Activated gamma-delta T cell treated with anti-CD3 and anti-CD28 coated beads, Interleukin-2, amount 50 U/mL, for 16 hours (primary cell): ENCODE measurements around the gene UPK1B.

Source experiments
- DNase-seq: peaks from one replicate; pipeline ENCODE4 v3.0.0-alpha.2; 2020; ENCODE audit warnings: low read depth

The UPK1B gene

GRCh38 chr3:119176778-119177177 lies 3.4 kb downstream of the UPK1B start:
- DNase-seq: no peak

GRCh38 chr3:119177321-119177720 lies 3.9 kb downstream of the UPK1B start:
- no peak for DNase-seq

DNA sequence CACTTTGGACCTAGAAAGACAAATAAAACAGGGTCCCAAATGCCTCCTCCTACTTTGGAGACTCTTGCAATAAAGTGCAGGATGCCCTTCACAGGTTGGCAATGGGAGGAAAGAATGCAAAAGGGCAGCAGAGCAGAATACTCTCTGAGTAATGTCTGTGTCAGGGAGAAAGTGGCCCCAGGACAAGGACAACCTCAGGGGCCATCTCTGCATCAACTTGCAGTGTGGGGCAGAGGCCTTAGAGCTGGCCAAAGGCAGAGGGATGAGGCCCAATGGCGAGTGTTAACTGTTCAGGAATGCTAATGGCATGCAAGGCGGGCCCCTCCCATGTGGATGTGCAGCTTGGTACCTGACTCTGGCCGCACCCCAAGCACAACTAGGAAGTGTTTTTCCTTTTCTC lies 8.4 kb downstream of the UPK1B start:
- no peak for DNase-seq

GRCh38 chr3:119184111-119184510 lies 10.7 kb downstream of the UPK1B start:
- DNase-seq: no peak

DNA sequence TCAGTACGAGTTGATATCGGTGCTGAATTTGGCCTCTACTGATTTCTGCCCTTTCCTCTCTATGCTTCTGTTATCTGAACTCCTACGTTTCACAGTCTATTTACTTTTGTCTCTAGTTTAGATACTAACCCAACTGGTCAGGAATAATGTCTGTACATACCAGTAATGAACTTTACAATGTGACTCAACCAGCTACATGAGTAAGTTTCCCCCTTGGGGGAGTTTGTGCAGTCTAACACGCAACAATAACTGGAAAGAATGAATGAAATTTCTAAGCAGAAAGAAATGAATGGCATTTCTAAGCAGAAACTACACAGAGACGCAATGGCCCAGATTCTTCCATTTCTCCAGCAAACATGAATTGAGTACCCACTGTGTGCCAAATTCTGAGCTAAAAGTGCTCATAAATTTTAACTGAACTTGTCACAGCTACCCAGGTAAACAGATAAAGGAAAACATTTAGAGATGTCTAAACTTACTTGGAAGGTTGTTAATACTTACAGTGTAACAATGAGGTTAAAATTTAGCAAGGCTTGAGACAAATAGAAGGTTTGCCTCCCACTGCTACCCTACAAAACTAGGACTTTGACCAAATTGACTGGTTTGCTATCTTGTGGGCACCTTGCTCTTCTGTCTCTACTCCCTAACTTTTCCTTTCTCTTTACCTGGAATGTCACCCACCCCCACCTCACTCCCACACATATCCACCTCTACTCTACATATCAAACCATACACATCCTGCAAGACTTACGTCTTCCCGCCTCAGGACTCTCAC lies 11.6 kb downstream of the UPK1B start:
- no peak for DNase-seq

- no peak for DNase-seq
These were observed 13.9 kb downstream of the UPK1B start for GRCh38 chr3:119187266-119187665.

DNA sequence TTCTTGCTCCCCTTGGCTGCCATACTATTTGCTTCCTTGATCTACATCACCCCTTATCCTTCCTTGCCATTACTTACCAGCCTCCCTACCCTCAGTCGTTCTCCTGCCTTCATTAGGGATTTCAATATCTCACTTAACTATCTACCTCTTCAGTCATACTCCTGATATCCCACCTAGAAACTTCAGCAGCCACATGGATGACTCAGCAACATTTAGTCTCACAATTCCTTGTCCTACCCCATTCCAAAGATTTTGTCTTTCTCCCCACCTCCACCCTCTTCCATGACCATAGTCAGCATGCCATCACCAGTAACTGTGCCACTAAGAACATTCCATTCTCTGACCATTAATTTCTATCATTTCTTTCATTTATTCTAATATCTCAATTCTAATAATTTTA lies 18.4 kb downstream of the UPK1B start:
- no peak for DNase-seq

GRCh38 chr3:119194237-119195150 lies 21.1 kb downstream of the UPK1B start:
- DNase-seq: no peak

GRCh38 chr3:119195151-119195476 lies 21.7 kb downstream of the UPK1B start:
- no peak for DNase-seq

DNA sequence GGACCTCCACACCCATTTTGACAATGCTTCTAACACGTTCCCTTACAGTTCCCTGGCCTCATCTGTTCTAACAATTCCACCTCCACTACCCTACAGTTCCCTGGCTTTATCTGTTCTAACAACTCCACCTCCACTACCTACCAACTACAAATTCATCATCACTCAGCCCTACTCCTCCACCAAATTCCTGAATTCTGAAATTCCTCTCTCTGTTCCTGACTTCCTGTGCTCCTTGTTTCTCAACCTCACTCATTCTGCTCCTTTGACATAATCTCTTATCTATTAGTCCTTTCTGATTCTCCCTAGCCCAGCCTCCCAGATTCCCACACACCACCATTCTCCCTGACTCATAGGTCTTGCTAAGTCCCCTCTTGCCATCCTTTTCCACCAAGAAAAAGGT lies 22.5 kb downstream of the UPK1B start:
- no peak for DNase-seq

GRCh38 chr3:119205209-119205608 lies 31.8 kb downstream of the UPK1B start:
- no peak for DNase-seq

- DNase-seq: no peak
These were observed 32.3 kb downstream of the UPK1B start for GRCh38 chr3:119205685-119206084.

DNA sequence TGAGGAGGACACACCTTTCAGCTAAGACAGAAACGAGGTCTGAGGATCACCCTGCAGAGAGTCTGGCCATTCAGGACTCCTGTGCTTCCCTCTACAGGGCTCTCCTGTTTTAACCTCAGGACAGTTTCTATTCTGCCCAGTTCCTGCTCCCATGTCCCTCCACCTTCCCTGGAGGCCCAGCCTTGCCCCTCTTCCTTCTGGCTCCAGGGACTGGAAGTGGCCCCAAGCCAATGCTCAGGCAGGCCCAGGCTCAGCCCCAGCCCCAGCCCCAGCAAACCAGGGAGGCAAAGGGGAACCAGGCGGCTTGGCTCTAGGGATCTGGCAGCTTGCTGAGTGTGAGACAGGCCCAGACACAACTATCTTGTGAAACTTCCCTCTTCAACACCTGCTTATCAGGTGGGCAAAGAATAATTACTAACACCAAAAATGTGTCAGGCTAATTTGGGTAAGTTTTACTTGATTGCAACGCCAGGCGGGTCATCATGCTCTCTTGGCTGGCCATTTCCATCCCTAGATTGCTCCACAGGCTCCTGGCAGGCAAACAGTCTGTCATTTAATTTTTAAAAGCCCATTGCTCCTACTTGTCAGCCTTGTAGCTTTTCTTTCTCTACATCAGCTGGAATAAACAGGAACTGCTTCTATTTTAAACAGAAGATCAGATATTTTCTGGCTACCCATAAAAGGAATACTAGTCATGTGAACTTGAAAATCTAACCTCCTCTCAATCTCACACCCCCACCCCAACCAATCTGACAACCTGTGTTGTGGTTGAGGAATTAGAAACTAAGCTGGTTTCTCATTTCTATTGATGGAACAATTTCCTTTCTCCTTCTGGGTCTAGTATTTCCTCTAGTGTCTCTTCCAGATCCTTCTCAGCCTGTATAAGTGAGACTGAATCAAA lies 33.5 kb downstream of the UPK1B start:
- DNase-seq: no peak

GRCh38 chr3:119207512-119207875 lies 34.1 kb downstream of the UPK1B start:
- DNase-seq: no peak

- no peak for DNase-seq
These were observed 37.8 kb downstream of the UPK1B start for GRCh38 chr3:119211193-119211592.

DNA sequence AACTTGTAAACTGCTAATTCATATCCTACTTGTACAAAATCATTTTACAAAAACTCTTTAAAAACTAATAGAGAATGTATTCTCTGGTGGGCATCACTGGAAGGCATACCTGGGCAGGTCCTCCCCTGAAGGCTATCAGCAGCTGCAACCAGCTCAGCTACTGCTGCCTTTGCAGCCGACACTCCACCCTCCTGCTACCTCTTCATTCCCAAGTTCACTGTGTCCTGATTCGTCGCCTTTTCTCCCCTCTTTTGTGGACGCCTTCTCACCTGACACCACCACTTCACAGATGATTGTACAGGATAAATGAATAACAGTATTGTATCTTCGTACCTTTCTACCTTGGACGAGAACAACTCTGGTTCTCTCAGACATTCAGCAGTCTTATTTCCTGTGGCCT lies 38.4 kb downstream of the UPK1B start:
- no peak for DNase-seq

DNA sequence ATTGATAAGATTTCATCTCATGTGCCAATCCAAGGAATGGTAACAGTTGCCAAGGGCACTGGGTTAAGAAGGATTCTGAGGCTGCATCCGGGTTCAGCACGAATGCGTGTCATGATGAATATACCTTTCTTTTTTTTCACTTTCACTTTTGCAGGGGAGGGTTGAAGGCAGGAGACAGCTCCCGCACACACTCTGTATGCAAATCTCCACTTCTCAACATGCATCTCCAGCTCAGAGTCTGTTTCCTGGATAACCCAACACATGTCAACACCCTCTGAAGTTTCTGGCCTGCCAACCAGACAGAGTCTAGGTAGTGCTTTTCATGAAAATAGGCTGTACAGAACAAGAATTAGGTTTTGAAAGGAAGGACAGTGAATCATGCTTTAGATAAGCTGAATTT lies 45.7 kb downstream of the UPK1B start:
- DNase-seq: no peak

DNA sequence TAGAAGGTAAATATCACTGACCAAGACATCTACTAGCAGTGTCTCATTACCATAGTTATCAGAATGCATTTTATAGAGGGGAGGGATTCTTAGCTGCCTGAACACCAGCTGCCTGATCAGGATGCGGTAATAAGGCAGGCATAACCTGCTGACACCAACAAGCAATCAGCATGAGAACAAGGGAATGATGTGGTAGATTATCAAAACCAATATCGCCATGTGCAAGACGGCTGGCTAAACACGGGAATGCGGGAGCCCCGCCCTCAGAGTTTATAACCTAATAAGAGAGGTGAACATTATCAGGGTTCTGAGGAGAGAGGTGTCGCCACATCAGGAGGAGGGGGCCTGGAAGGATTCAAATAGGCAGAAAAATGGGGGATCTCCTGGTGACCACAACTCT lies 46.8 kb downstream of the UPK1B start:
- no peak for DNase-seq

DNA sequence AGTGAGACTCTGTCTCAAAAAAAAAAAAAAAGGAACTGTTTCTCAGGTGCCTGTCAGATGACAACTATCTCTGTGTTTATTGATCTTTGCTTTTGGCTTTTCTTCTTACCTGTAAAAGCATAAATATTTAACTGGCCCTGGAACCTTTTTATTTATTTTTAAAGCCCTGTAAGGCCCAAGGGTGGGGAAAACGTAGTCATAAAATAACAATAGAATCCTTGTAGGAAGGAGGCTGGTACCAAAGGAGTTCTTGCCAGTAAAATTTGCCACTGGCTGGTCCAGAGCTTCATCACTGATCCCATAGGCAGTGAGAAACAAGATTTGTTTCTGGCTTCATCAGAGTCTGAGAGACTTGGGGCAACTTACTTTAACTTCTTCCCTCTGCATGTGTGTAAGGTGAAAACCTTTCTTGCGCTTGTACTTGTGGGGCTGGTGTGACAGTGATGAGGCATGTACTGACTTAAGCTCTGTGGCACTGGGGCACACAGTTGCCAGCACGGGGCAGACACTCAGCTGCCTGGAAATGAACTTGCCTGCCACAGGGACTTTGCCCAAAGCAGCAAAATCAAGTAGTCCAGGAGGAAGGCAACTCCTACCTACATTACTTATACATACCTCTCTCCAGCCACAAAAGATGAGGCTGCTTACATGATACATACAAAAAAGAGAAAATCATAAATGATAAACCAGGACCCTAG lies 47.7 kb downstream of the UPK1B start:
- DNase-seq: no peak

- no peak for DNase-seq
These were observed 48.5 kb downstream of the UPK1B start for GRCh38 chr3:119221779-119222320.

DNA sequence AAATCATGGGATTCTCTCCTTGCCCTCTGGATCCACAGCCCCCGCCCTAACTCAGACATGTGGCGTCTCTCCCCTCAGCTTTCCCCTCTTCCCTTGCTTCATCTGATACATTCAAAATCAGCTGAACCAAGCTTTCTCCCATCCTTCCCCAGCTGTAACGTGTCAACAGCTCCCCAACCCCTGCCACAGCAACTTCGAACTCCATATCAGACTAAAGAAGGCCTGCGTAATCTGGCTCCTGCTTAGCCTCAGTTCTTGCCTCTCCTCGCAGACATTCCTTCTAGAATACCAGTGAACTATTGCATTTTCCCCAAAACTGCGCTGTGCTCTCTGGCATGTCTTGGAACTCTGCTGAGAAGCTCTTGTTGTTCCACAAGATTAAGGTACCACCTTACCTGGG lies 49.0 kb downstream of the UPK1B start:
- no peak for DNase-seq

GRCh38 chr3:119223511-119223910 lies 50.1 kb downstream of the UPK1B start:
- no peak for DNase-seq
